ENCODE measurements around the gene CST7.

Gene CST7

DNA sequence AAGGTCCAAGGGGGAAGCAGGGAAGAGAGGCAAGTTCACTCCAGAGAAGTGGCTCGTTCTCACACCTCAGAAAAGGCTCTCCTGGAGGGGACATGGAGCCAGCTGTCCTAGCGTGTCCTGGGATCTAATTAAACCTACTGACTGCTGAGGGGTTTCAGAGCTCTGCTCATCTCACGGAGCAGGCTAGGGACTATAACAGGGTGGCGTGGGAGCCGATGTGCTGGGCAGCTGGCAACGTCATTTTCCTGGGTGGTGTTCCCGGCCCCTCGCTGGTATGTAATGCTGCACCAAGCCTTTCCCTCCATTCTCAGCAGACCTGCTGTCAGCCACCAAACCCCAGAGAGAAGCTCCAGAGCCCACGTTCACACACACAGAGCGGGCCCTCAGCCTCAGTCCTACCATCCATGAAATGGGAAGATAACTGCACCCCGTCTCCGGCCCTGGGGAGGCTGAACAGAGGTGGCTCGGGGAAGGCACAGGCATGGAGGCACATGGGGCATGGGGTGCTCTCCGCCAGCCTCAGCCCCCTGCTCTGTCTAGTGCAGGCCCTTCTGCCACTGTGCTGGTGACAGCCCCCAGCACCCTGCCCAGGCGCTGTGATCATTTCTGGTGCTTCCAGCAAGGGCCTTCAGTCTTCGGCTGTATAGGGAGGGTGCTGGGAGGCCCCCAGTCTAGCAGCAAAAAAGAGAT lies 1.9 kb downstream of the CST7 start:
- no peak for DNase-seq

- DNase-seq: no peak
These were observed 2.5 kb downstream of the CST7 start for GRCh38 chr20:24951536-24952083.

DNA sequence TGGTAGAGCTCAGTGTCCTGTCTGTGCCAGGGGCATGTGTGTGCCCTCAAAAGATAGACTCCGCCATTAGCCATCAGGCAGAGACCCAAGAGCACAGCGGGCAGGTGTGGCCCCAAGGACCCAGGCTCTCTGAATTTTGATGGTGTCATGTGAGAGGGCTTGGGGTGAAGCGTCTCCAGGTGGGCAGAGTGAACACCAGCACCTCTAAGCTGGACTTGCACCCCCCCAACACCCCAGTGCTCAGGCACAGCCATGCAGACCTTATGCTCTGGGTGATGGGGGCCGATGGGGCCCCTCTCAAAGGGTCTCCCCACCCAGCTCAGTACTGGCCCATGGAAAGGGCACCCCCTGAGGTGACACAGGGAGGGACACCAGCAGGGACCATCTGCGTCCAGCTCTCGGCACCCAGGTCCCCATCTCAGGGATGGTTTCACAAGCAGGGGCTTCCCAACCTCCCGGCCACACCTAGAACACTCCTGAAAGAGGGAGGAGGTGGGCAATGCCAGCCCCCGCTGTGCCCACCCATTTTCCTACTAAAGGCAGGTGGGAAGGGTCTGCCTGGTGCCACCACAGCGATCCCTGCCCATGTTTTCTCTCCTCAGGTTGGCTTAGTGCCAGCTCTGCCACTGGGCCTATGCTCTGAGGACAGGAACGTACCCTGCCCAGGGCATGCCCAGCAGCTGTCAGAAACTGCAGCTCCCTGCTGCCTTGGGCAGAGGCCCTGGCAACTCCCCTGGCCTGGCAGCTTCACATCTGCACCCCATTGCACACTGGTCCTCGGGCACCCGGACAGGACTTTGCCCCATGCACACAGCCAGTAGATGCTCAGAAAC lies 3.5 kb downstream of the CST7 start:
- no peak for DNase-seq

GRCh38 chr20:24953209-24953575 lies 4.1 kb downstream of the CST7 start:
- no peak for DNase-seq

DNA sequence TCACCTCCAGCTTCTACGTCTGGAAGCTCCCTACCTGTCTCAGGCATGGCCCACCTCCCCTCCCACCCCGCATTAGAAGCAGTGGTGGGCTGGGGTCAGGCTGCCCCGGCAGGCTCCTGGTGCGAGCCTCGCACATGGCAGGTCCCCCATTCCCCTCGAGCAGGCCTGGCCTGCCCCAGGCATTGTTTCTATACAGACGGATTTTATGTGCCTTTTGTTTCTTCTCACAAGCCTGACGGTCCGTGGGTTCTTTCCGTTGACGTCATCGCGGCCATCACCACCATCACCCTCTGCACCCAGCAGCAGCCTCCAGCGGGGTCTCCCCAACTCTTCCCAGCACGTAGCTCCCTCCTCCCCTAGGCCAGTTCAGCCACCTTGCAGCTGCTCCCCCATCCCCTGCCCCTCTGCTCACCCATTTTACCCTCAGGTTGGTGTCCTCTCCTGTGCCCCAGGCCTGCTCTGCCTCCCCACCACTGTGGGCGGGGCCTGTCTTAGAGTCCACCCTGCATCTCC lies 4.6 kb downstream of the CST7 start:
- no peak for DNase-seq

DNA sequence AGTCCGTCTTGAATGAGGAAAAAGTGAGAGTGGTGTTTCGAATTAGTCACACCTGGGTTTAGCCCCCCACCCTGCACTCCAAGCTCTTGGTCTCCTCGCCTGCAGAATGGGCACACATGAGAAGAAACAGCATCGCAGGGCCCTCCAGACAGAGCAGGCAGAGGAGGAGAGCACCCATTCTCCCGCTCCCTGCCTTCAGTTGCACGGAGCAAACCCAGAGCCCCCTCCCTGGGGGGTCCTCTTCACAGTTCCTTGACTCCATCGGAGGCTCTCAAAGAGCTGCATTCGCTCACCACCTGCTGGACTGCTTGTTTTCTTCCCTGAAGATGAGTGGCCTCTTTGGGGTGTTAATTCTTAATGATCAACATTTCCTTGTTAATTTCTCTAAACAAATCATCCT lies 5.1 kb downstream of the CST7 start:
- DNase-seq: no peak

- no peak for DNase-seq
These were observed 5.5 kb downstream of the CST7 start for GRCh38 chr20:24954566-24954965.

GRCh38 chr20:24955045-24955444 lies 6.0 kb downstream of the CST7 start:
- DNase-seq: no peak

DNA sequence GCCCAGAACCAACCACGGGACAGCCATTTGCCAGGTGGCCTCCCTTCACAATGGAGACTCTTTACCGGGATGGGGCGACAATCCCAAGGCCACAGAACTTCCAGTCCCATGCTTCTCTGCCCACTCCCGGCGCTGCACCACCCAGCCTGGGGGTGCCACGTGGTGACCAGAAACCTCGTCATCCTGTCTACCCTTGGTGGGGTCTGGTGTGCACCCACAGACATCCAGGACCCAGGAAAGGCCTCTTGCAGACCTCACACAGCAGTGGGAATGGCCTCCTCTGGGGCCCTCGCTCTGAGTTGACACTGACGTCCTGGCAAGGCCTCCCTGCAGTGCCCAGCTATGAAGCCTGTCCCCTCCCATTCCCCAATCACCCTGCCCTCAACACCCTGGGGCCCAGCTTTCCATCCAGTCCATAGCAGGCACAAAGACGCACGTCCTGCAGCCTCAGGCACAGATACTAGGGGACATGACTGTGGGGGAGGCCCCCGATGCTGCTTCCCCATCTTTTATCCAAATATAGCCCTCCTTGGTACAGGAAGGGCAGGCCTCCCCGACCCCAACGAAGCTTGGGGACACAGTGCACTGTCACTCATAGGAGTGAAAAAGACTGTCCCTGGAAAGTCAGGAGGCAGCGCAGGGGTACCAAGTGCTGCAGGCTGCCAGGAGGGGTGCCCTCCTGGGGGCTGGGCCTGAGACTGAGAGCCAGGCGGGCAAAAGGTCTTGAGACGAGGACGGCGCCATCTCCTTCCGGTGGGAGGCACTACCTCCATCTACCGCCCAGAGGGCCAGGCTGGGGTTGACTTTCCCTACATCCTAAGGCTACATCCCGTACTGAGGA lies 7.2 kb downstream of the CST7 start:
- no peak for DNase-seq

DNA sequence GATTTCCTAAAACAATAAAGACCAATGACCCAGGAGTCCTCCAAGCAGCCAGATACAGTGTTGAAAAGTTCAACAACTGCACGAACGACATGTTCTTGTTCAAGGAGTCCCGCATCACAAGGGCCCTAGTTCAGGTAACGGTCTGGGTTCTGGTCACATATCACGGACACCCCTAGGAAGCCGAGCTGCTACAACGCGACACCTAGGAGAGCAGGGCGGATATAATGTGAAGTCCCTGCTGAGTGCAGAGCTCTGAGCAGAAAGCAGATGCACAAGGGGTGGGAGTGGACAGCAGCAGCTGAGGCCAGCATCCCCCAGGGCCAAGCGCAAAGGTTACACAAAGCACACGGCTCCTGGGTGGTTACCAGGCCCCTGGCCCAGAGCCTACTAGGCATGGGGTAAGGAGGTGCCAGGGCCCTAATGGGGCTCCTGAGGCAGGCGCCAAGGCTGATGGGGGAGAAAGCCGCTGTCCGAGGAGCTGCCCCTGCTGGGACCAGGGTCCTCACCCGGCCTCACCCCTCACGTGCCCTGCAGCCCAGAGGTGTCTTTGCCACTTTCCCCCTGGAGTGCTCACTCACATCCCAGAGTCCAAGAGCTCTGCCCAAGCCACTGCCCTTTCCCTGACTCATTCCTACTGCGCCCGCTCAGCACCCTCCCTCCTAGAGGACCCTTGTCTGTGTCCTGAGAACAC lies 8.4 kb downstream of the CST7 start:
- DNase-seq: no peak

- no peak for DNase-seq
These were observed 9.7 kb downstream of the CST7 start for GRCh38 chr20:24958506-24959385.

GRCh38 chr20:24959591-24960301 lies 10.7 kb downstream of the CST7 start:
- no peak for DNase-seq

- DNase-seq: no peak
These were observed 11.3 kb downstream of the CST7 start for GRCh38 chr20:24960302-24960801.

DNA sequence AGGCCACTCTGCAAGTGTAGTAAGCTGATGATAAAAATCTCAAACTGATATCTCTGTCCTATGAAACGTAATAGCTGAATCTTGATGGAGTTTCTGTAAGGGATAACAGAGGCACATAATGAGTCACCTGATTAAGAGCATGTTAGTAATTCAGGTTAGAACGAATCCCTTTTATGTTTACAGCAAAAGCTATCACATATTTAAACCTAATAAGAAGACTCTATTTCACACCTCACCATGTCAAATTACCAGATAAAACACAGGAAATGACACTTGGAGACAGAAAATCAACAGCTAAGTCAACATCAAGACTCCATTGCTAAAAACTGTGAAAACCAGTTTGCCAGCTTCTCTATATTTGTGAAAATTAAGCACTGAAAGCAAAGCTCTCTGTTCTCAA lies 11.8 kb downstream of the CST7 start:
- no peak for DNase-seq

DNA sequence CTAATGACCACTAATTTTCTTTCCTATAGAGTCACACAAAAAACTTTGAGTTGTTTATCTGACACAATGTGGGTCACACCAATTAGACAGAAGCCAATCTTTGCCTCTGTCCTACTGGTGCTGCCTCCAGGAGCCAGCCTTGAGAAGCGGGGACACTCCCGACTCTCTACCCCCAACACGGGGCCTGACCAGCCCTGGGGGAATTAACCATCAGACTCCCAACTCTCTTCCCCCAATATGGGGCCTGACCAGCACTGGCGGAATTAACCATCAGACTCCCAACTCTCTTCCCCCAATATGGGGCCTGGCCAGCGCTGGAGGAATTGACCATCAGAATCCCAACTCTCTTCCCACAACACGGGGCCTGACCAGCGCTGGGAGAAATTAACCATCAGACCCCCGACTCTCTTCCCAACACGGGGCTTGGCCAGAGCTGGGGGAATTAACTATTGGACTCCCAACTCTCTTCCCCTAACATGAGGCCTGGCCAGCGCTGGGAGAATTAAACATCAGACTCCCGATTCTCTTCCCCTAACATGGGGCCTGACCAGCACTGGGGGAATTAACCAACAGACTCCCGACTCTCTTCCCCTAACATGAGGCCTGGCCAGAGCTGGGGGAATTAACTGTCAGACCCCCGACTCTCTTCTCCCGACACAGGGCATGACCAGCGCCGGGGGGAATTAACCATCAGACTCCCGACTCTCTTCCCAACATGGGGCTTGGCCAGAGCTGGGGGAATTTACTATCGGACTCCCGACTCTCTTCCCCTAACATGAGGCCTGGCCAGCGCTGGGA lies 12.5 kb downstream of the CST7 start:
- no peak for DNase-seq

GRCh38 chr20:24962182-24962492 lies 13.1 kb downstream of the CST7 start:
- no peak for DNase-seq

DNA sequence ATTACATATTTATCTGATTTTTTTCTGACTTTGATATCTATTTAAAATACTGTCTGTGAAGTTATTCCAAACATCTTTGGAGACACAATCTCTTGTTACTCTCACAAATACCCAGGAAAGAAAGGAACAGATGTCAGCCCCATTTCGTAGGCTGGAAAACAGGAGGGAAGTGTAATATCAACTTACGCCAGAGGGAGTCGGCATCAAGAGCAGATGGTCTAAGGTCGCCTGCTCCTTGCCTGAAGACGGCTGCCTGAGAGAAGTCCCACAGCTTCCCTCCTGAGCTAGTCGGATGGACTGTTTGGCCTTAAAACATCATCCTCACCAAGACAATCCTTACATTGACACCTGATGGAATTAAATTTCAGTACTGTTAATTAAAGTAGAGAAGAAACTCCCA lies 13.4 kb downstream of the CST7 start:
- DNase-seq: no peak

DNA sequence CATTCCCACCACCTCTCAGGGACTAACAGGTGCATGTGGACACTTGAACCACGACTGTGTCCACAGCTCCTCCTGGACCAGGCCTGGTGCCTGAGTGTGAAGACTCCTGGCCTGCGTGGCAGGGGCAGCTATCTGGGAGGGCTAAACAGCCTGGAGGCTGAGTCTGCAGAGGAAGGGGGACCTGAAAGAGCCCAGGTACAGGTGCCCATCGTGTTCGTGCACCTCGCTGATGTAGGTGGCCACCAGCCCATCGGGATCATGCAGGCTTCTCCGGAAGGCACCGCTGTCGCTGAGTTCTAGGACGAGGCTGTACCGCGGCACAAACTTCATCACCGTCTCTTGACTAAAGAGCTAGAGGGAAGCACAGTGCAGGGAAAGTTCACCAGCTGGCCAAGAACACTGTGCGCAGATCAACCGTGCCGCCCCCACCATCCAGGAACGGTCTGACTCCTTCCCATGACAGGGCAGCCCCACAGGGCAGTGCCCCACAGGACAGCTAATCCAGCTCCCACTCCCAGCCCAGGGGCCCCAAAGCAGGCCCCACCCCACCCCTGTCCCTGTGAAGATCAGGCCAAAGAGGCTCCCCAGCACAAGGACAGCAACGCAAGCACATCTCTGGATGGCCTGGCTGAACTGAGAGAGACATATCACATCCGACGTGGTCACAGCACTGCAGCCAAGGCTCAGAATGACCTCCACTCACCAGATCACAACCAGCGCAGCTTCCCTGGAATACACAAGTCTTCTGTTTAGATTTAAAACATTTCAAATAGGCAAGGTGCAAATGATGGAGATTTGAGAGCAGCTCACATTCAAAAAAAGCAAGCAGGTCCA lies 14.8 kb downstream of the CST7 start:
- no peak for DNase-seq

Data from hypothalamus (tissue), 51 donors.